GM19438 (cell line): ENCODE data around the gene DMKN.
"Not testable (repeated sequence)": the region's sequence is repeated elsewhere in the genome, so short reads cannot be mapped to it uniquely, and the experiment has no call there.

ENCODE experiments used
- ATAC-seq: cut with Tn5 transposase; IDR thresholded peaks from one replicate; pipeline ENCODE4 v1.9.1; 2021; ENCODE audit warnings: low read depth; ENCODE audit not compliant: unreplicated experiment

Gene DMKN

DNA sequence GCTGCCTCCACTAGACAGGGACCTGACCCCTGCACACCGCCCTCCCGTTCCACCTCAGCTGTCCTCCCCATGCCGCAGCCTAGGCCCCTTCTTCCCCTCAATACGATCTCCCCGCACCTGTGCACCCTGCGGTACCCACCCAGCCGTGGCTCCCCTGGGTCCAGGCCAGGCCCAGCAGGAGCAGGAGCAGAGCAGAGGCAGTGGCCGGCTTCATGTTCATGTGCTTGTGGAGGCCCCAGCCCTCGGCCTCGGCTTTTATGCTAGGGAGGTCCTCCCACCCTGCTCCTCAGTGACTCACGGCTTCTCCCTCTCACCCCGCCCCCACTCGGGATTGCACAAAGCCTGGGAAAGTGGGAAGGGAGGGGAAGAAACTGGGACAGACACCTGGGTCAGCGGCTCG, 11.8 kb downstream of the DMKN start:
- no peak for ATAC-seq

DNA sequence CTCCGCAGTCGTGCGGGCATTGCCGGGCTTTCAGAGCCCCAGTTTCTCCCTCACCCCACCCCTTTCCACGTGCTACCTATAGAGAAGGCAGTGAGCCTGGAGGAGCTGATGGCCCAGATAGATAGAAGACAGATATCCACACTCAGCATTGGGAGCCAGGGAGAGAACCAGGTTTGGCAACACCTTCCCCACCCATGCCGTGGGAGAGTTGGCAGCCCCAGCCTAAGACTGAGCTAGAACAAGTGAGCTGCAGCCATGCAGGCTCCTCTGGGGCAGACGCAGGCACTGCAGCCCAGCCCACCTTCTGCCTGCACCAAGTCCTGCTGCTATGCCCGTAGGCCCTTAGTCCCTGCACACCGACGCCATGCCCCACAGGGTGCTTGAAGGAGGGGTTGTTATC, 12.8 kb downstream of the DMKN start:
- ATAC-seq: no peak

DNA sequence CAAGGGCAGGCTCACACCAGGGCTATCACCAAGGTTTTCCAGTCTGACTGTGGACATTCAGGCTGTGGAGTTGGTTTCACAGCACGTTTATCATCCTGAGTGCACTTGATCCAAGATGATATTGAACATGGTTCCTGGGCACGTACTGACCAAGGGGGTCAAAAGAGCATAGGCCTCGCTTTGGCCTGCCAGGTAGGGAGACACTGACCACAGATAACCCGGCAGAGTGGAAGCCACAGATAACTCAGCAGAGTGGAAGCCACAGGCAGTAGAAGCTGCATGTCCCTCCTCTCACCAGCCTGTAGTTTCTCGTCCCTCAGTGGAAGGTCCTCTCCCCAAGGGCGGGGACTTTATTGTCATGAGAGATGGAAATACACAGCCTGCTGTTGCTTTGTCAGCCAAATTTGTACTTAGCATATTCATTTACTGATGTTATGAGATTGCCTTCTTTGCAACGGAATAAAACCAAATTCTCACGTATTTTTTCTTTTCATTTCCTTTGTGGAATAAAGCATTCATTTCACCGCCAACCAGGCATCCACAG, 14.4 kb downstream of the DMKN start:
- no peak for ATAC-seq

DNA sequence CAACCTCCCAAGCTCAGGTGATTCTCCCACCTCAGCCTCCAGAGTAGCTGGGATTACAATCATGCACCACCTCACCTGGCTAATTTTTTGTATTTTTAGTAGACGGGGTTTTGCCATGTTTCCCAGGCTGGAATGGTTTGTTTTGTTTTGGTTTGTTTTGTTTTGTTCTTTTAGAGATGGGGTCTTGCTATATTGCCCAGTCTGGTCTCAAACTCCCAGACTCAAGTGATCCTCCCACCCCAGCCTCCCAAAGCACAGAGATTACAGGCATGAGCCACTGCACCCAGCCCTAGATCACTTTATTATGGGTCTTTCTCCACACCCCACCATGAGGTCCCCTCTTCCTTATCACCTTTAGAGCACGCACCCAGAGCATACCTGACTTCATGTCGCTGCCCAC, 15.2 kb downstream of the DMKN start:
- ATAC-seq: no peak

DNA sequence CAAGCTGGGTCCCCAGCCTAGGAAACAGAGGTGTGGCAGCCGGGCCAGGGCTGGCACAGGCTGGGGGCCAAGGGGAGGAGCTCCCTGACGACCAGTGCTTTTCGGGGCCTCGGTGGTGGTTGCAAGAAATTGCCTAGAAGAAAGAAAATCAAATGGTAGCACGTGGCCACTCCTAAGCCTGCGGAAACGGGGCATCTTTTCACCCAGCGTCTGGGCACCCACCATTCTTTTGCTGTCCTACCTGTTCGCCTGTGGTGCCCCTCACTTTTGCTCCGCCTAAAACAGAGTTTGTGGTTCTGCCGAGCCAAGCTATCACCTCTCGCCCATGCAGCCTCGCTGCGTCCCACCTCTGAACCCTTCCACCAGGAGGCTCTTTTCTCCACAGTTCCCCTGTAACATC, 16.0 kb downstream of the DMKN start:
- no peak for ATAC-seq

DNA sequence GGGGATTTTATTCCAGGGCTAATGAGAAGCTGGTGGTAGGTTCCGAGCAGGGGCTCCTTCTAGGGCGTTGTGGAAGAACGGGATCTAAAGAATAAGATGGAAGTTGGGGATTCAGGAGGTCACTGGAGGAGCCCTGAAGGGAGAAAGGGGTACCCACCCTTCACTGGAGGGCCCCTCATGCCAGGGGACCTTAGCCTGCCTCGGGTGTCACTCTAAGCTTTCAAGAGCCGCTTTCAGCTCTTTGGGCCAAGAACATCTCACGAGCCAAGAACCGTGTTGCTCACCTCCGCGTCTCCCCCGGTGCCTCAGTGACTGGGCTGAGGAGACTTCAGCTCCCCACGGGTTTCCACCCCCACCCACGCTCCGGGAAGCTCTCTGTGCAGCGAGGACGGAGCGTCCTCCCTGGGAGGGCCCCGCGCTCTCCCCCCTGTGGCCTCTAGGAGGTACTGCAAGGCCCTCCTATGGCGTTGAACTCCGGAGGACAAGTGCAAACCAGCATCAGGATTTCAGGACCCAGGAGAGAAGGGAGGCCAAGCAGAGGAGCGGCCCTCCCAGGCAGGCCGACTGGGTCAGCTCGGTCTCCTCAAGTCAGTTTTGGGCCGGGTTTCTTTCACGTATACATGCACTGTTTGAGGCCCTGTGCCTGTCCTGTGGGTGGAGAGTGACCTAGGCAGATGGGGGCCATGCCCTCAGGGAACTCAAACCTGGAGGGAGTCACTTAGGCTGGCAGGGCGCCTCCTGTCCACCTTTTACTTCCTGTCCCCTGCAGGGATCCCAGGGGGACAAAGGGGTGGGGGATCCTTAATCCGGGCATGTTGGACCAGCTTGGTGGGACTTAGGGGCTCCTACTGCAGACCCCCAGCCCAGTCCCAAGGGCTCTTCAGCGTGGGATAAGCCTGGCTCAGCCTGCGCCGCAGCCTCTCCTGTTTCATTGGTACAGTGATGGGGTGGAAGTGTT, 18.1 kb downstream of the DMKN start:
- ATAC-seq: no peak

DNA sequence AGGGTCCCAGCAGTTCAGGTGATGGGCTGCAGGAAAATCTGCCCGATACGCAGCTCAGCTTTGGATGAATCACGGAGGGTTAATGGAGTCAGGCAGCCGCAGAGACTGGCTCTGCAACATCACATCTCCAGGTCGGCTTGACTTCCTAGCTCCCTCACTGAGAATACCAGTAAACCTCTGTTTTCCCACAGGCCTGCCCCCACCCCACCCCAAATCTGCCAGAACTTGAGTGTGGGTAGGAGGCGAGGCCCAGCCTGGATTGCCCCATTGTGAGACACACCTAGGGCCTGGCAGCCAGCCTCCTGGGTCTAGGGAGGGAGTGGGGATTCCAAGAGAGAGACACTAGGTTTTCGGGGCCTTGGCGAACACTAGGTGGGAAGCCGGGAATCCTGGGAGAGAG, 19.5 kb downstream of the DMKN start:
- no peak for ATAC-seq

DNA sequence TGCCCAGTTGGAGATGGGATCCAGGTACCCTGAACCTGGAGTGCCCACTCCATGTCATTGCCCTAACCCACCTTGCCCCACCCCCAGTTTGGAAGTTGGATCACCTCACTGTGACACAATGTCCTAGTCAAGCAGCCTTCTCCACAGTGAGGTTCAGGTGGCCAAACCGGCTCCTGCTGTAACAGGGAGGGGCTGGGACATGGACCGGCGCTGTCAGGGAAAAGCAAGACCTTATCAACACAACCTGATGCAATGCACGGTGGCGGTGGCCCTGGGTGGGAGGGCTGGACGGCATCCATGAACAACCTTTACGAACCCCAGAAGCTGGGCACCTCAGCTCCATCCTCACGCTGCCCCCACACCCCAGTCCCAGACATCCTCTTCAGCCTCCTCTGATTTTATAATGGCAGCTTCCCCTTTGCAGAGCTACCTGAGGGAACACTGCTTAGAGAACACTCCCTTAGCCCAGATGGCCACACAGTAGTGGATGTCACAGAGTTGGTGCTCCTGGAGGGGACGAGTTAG, 21.6 kb downstream of the DMKN start:
- no peak for ATAC-seq

DNA sequence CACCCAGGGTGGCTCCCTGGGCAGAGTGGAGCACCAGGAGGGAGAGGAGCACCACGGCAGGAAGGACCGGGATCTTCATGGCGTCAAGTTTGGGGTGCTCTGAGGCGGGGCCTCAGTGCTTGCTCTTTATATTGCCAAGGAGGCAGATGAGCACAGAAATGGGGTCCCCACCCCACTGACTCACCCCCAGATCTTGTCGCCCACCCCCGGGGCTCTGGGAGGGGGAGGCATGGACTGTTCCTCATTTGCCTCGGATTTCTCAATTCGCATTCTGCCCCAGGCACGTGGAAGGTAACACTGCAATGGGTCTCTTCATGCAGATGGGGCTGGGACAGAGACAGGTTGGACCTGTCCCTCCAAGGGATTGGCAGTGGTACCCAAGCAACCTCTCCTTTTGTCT, 23.1 kb downstream of the DMKN start, which contains the start of gene KRTDAP:
Gene KRTDAP, minus strand, starts transcription at position 101 of the 400 bp plus-strand sequence. Its CDS starts 22 bp downstream, at position 79.
- ATAC-seq: no peak

DNA sequence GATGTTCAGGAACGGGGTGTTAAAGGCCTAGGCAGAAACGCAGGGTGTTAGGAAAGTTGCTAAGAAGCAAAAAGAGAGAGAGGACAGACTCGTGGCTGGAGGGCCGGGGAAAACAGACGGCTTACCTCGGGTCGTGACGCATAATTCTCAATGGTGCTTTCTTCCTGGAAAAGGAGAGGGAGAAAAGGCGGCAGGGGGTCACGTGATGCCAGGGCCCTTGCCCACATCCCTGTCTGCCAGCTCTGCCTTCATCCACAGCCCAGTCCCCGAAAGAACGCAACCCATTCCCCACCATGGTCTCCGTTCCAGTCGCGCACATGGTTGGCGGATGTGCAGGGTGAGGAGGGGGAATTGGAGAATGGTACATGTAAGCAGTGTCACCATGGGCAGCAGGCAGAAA, 24.8 kb downstream of the DMKN start:
- ATAC-seq: no peak

DNA sequence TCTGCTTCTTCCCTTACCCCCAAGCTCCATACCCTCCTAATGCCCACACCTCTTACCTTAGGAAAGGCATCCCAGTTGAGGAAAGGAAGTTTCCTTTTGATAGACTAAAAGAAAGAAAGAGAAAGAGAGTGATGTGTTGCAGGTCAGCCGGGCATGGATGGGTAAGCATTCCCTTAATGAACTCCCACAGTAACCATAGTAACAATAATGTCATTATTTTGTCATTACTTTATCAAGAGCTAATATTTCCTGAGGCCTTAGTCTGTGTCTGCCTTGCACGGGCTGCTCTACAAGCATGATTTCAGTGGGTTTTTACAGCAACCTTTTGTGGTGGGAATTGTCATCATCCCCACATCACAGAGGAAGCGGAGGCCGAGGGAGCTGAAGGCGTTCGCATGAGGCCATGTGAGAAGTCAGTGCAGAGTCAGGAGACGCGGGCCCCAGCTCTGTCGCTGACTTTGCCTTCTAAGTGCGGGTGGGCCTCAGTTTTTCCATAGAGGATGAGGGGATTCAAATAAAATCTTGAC, 25.7 kb downstream of the DMKN start:
- no peak for ATAC-seq

DNA sequence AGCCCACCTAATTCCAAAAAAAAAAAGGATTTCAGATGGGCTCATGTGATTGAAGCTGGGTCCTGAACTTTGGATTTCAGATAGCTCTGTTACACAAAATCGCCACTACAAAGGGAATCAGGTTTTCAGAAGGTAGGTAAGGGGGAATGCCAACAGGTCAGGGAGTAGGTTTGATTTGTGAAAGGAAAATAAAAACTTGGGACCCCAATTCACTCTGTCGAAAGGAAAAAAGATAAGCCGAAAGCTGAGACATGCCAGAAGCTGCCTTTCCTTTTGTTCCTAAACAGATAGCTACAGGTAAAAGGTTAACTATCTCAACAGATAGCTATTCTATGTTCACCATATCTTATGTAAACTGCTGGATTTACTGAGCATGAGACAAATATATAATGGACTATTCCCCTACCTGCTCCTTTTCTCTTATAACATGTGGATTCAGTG, 27.2 kb downstream of the DMKN start:
- no peak for ATAC-seq

DNA sequence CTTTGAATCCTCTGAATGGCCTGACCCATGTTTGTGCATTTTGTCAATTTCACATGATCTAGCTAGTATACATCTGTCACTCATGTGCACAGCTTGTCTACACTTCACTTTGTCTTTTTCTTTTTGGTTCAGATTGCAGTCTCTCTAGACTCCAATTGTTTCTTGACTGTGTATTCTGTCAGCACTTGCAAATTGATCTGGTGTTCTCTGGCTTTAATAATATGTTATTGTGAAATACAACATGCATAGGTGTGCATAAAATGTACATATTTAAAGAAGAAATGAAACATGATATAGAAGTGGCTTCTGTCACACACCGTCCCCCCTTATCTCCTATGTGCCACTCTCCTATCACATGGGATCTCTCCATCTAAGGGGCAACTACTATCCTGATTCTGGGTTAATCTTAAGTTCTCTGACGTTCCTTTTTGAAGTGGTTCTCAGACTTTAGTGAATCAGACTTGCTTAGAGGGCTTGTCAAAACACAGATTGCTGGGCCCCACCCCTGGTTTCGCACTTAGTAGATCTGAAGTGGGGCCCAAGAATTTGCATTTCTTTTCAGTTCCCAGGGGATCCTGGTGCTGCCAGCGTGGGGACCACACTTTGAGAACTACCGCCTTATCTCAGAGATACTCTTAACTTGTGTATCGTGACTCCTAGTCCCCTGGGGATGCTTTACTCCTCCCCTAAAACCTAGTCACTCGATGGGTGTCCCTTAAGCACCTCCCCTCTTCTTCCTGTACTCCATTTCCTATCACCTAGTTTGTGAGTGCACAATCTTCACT, 29.0 kb downstream of the DMKN start:
- ATAC-seq: peak; percentile 60

DNA sequence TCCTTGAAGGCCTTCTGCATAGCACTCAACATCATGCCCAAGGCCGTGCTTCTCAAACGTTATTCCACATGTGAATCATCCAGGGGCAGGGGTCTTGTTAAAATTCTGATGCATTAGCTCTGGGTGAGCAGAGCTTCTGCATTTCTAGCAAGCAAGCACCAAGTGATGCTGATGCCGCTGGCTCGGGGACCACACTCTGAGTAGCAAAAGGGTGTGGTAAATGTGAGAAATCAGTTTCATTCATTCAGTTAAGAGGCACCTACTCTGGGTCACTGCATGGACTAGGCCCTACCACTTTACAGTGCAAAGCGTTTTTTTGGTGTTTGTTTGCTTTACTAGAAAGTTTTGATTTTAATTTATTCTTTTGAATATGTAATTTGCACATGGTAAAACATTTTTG, 30.4 kb downstream of the DMKN start:
- no peak for ATAC-seq

DNA sequence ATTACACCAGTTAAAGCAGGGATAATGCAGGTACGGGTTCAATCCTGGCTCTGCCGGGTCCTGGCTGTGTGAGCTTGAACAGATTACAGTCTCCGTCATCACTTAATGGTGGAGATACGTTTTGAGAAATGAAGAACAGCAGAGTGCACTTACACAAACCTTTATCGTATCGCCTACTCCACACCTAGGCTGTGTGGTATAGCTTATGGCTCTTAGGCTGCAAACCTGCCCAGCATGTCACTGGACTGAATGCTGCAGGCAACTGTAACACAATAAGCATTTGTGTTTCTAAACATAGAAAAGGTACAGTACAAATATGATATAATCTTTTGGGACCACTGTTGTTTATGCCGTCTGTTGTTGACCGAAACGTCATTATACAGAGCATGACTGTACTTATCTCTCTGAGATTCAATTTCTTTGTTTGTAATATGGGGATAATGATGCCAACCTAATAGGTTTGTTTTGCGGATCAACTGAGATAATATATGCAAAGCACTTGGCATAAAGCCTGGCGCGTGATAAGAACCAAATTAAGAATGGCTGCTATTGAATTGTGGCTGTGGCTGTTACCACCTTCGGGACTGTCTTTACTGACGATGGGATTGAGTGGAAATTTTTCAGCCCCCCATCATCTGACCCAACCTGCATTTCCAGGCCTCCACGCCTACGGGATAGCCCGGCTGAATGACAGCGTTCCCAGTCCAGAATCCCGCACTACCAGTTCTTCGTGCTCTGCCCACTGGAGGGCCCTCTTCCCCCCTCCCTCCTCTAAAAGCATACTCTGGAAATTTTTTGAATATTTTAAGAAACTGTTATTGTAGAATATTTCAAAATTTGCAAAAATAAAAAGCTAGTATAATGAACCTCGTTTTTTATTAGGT, 34.4 kb downstream of the DMKN start:
- no peak for ATAC-seq

DNA sequence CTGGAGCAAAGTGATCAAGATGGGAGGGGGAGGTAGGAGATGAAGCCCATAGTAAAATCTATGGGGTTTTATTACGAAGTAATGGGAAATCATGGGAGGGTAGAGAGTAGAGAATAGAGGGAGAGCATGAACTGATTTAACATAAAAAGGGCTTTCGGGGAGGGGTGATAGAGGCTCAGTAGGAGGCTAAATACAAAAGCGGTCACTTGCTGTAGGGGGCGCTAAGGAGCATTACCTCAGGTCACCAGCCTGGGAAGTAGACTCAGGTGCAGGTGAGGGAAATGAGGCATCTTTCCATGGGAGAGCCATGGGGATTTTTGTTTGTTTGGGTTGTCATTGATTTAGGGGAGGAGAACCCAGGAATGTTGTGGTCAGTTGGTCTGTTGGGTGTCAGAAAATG, 37.3 kb downstream of the DMKN start:
- ATAC-seq: no peak

DNA sequence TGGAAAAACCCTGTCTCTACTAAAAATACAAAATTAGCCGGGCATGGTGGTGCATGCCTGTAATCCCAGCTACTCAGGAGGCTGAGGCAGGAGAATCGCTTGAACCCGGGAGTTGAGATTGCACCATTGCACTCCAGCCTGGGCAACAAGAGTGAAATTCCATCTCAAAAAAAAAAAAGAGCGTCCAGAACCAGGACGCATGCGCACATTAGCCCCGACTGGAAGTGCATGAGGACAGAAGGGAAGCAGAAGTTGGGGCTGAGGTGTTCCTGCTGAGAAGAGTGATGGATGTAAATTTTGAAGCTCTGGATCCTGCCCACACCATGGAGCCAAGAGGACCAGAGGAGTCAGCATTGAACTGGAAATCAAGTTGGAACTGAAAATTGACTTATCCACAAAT, 38.9 kb downstream of the DMKN start:
- not testable (repeated sequence) for ATAC-seq

DNA sequence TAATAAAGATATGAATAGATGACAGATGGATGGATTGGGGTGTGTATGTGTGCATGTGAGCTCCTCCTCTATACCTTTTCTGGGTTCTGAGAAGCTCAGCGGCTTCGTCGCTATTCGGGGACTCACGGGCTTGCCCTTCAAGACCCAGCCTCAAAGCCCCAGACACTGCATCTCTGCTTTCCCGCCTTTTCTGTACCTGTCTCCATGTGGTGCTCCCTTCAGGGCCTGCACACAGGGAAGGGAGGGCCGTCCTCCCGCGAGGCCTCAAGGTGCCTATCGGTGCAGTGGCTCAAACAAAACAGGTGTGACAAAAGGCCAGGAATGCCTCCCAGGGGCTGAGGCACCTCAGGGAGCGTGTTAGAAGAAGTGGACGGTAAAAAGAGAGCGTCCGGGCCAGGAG, 39.3 kb downstream of the DMKN start:
- no peak for ATAC-seq

DNA sequence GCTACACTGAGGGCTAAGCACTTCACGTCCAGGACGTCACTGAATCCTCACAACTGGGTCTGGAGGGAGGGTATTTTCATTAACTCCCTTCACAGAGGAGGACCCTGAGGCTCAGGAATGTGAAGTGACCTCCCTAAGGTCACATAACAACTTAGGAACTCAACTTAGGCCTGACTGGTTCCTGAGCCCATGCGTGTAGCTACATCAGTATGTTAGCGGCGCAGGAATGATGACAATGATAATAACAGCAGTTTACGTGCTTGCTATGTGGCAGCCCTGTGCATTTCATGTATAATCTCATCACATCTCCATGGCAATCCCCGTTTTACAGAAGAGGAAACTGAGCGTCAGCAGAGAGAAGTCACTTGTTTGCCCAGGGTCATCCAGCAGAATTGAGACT, 41.5 kb downstream of the DMKN start:
- no peak for ATAC-seq

DNA sequence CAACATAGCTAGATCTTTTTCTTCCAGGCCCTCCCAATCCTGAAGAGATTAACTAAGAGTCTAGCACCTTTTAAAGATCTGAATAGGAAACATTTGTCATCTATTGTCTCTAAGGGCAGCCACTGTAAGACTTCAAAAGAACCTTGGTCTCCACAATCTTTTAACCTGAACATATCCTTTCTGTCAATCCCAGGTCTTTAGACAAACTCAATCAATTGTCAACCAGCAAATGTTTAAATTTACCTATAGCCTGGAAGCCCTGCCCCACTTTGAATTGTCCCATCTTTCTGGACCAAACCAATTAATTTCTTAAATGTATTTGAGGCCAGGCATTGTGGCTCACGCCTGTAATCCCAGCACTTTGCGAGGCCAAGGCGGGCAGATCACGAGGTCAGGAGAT, 42.4 kb downstream of the DMKN start:
- ATAC-seq: not testable (repeated sequence)
